ENCODE data around the gene GPHA2. TPM values are rescaled to one million over a fixed set of nuclear protein-coding genes. Genes with fewer than 3 reads are reported as not detected.
A peak's percentile ranks its signal among the peaks of the same experiment; 100 is the strongest.

Gene GPHA2
- total RNA-seq, 2 experiments from 2014 or later: 0.34 TPM; not detected in 1

GRCh38 chr11:64909653-64910343 lies 25.9 kb downstream of the GPHA2 start:
- no peaks in the 10 kb centered on the region for H3K27me3 Mint-ChIP-seq
- ATAC-seq (no peak), DNase-seq (no peak)
- intact Hi-C loops (cut with DNase I, micrococcal nuclease): no loop called here
- POLR2A ChIA-PET: no interaction called here
- H3K9me3 Mint-ChIP-seq (ENCODE audit: low read depth): no peaks in the 10 kb centered on the region
- no peaks in the 10 kb centered on the region for H3K4me1 Mint-ChIP-seq
- peaks cover 17% of the 10 kb centered on the region for H3K36me3 Mint-ChIP-seq (ENCODE audit: low read depth)
- no peak overlapping the region for H3K4me3 Mint-ChIP-seq
- H3K27ac Mint-ChIP-seq: no peak overlapping the region
- CTCF ChIA-PET: interaction anchor here (0.6 kb wide), 1 partner anchor 270 kb away, joined by 3 read pairs; no protein-coding TSS in a partner anchor

GRCh38 chr11:64908766-64909165 lies 26.9 kb downstream of the GPHA2 start:
- POLR2A ChIA-PET: no interaction called here

GRCh38 chr11:64906314-64906635 lies 29.4 kb downstream of the GPHA2 start:
- intact Hi-C loops (cut with DNase I, micrococcal nuclease): no loop called here
- Mint-ChIP-seq H3K27ac (no peak overlapping the region), H3K36me3 (ENCODE audit: low read depth) (peaks cover 7% of the 10 kb centered on the region), H3K4me3 (no peak overlapping the region), H3K9me3 (ENCODE audit: low read depth) (no peaks in the 10 kb centered on the region), H3K4me1 (peaks cover 6% of the 10 kb centered on the region), H3K27me3 (no peaks in the 10 kb centered on the region)
- ChIA-PET CTCF (no interaction called here), POLR2A (no interaction called here)
- no peak for ATAC-seq
- DNase-seq: no peak

More at GRCh38 chr11:64908766-64909165, 26.9 kb downstream of the GPHA2 start:
- Mint-ChIP-seq H3K9me3 (ENCODE audit: low read depth) (no peaks in the 10 kb centered on the region), H3K36me3 (ENCODE audit: low read depth) (peaks cover 17% of the 10 kb centered on the region), H3K27ac (no peak overlapping the region), H3K4me1 (no peaks in the 10 kb centered on the region), H3K27me3 (no peaks in the 10 kb centered on the region), H3K4me3 (no peak overlapping the region)
- DNase-seq: no peak
- CTCF ChIA-PET: no interaction called here
- ATAC-seq: no peak
- intact Hi-C loops (cut with DNase I, micrococcal nuclease): no loop called here

- CTCF ChIA-PET: no interaction called here
- no peaks in the 10 kb centered on the region for H3K27me3 Mint-ChIP-seq
Observed at GRCh38 chr11:64905516-64906313, 30.0 kb downstream of the GPHA2 start.

GRCh38 chr11:64903291-64903833 lies 32.3 kb downstream of the GPHA2 start:
- H3K4me3 Mint-ChIP-seq: no peak overlapping the region
- ChIA-PET CTCF (no interaction called here), POLR2A (no interaction called here)
- H3K4me1 Mint-ChIP-seq: peaks cover 14% of the 10 kb centered on the region
- no peak for DNase-seq
- H3K36me3 Mint-ChIP-seq (ENCODE audit: low read depth): peaks cover 10% of the 10 kb centered on the region
- H3K9me3 Mint-ChIP-seq (ENCODE audit: low read depth): no peaks in the 10 kb centered on the region
- ATAC-seq: no peak
- H3K27me3 Mint-ChIP-seq: no peaks in the 10 kb centered on the region
- no peak overlapping the region for H3K27ac Mint-ChIP-seq
- intact Hi-C loops (cut with DNase I, micrococcal nuclease): no loop called here

More at GRCh38 chr11:64905516-64906313, 30.0 kb downstream of the GPHA2 start:
- no peak for DNase-seq
- intact Hi-C loops (cut with DNase I, micrococcal nuclease): no loop called here
- H3K27ac Mint-ChIP-seq: no peak overlapping the region
- POLR2A ChIA-PET: no interaction called here
- H3K36me3 Mint-ChIP-seq (ENCODE audit: low read depth): peaks cover 7% of the 10 kb centered on the region
- ATAC-seq: no peak
- H3K4me3 Mint-ChIP-seq: no peak overlapping the region
- no peaks in the 10 kb centered on the region for H3K9me3 Mint-ChIP-seq (ENCODE audit: low read depth)
- peaks cover 9% of the 10 kb centered on the region for H3K4me1 Mint-ChIP-seq

- ATAC-seq (no peak), DNase-seq (no peak)
- ChIA-PET POLR2A (no interaction called here), CTCF (no interaction called here)
- Mint-ChIP-seq H3K27ac (no peak overlapping the region), H3K9me3 (ENCODE audit: low read depth) (no peaks in the 10 kb centered on the region), H3K4me3 (no peak overlapping the region), H3K4me1 (peaks cover 14% of the 10 kb centered on the region), H3K36me3 (ENCODE audit: low read depth) (peaks cover 5% of the 10 kb centered on the region), H3K27me3 (no peaks in the 10 kb centered on the region)
- intact Hi-C loops (cut with DNase I, micrococcal nuclease): no loop called here
Observed at GRCh38 chr11:64902102-64902900, 33.4 kb downstream of the GPHA2 start.

GRCh38 chr11:64900774-64901173 lies 34.9 kb downstream of the GPHA2 start:
- POLR2A ChIA-PET: interaction anchor here (0.6 to 1.2 kb wide), 2 partner anchors 12 to 22 kb away, joined by 4 to 6 read pairs; partner anchors contain the start of gene EHD1

GRCh38 chr11:64900263-64900678 lies 35.4 kb downstream of the GPHA2 start:
- H3K27me3 Mint-ChIP-seq: no peaks in the 10 kb centered on the region
- peak; percentile 81 for DNase-seq
- intact Hi-C loops (cut with DNase I, micrococcal nuclease): no loop called here
- H3K9me3 Mint-ChIP-seq (ENCODE audit: low read depth): no peaks in the 10 kb centered on the region
- H3K4me3 Mint-ChIP-seq: peak overlapping the region; percentile 1
- CTCF ChIA-PET: interaction anchor here (17.2 kb wide), 1 partner anchor 51 kb away, joined by 377 read pairs; the partner anchor contains the start of gene CDC42BPG
- POLR2A ChIA-PET: interaction anchor here (1.2 kb wide), 1 partner anchor 12 kb away, joined by 4 read pairs; no protein-coding TSS in a partner anchor
- H3K27ac Mint-ChIP-seq: peak overlapping the region; percentile 68
- H3K4me1 Mint-ChIP-seq: peaks cover 14% of the 10 kb centered on the region
- H3K36me3 Mint-ChIP-seq (ENCODE audit: low read depth): peaks cover 5% of the 10 kb centered on the region
- ATAC-seq: peak; percentile 100

More at GRCh38 chr11:64900774-64901173, 34.9 kb downstream of the GPHA2 start:
- H3K36me3 Mint-ChIP-seq (ENCODE audit: low read depth): peaks cover 5% of the 10 kb centered on the region
- CTCF ChIA-PET: interaction anchor here (17.2 kb wide), 1 partner anchor 51 kb away, joined by 377 read pairs; the partner anchor contains the start of gene CDC42BPG
- ATAC-seq (no peak), DNase-seq (no peak)
- H3K27ac Mint-ChIP-seq: no peak overlapping the region
- intact Hi-C loops (cut with DNase I, micrococcal nuclease): no loop called here
- H3K9me3 Mint-ChIP-seq (ENCODE audit: low read depth): no peaks in the 10 kb centered on the region
- no peak overlapping the region for H3K4me3 Mint-ChIP-seq
- no peaks in the 10 kb centered on the region for H3K27me3 Mint-ChIP-seq
- peaks cover 14% of the 10 kb centered on the region for H3K4me1 Mint-ChIP-seq

- Mint-ChIP-seq H3K36me3 (ENCODE audit: low read depth) (peaks cover 8% of the 10 kb centered on the region), H3K9me3 (ENCODE audit: low read depth) (no peaks in the 10 kb centered on the region), H3K27me3 (no peaks in the 10 kb centered on the region), H3K4me1 (peaks cover 14% of the 10 kb centered on the region), H3K4me3 (no peak overlapping the region), H3K27ac (no peak overlapping the region)
- ChIA-PET POLR2A (no interaction called here), CTCF (interaction anchor here (17.2 kb wide), 1 partner anchor 49 kb away, joined by 377 read pairs; the partner anchor contains the start of gene CDC42BPG)
- intact Hi-C loops (cut with DNase I, micrococcal nuclease): no loop called here
- DNase-seq: no peak
- no peak for ATAC-seq
Observed at GRCh38 chr11:64898541-64898940, 37.2 kb downstream of the GPHA2 start.

GRCh38 chr11:64898076-64898445 lies 37.6 kb downstream of the GPHA2 start:
- ChIA-PET POLR2A (no interaction called here), CTCF (interaction anchor here (17.2 kb wide), 1 partner anchor 48 kb away, joined by 377 read pairs; the partner anchor contains the start of gene CDC42BPG)

More at GRCh38 chr11:64898076-64898445, 37.6 kb downstream of the GPHA2 start:
- ATAC-seq: no peak
- intact Hi-C loops (cut with DNase I, micrococcal nuclease): no loop called here
- H3K9me3 Mint-ChIP-seq (ENCODE audit: low read depth): no peaks in the 10 kb centered on the region
- peaks cover 14% of the 10 kb centered on the region for H3K4me1 Mint-ChIP-seq
- peaks cover 8% of the 10 kb centered on the region for H3K36me3 Mint-ChIP-seq (ENCODE audit: low read depth)
- H3K4me3 Mint-ChIP-seq: no peak overlapping the region
- no peaks in the 10 kb centered on the region for H3K27me3 Mint-ChIP-seq
- DNase-seq: no peak
- H3K27ac Mint-ChIP-seq: no peak overlapping the region

All from activated CD4-positive, alpha-beta T cell treated with anti-CD3 and anti-CD28 coated beads for 36 hours (primary cell).